ENCODE data around the gene FRMPD1.

Gene FRMPD1

GRCh38 chr9:37626708-37627292, 24.0 kb upstream of the FRMPD1 start:
- Histone ChIP-seq H3K9ac (ENCODE audit: low read depth in 1 of 2, low read length in 2 of 2) (no peak overlapping the region), H3K9me3 (ENCODE audit: control insufficient read depth in 1 of 2, low read length in 2 of 2) (no peaks in the 10 kb centered on the region), H3K4me3 (ENCODE audit: low read depth in 1 of 2, low read length in 2 of 2) (no peak overlapping the region), H3K27me3 (ENCODE audit: control insufficient read depth in 1 of 2, insufficient read depth in 2 of 2, low read length in 2 of 2) (no peaks in the 10 kb centered on the region), H3K36me3 (ENCODE audit: control insufficient read depth in 1 of 2, insufficient read depth in 2 of 2, low read length in 2 of 2) (no peaks in the 10 kb centered on the region), H3K4me1 (ENCODE audit: control insufficient read depth in 1 of 2, insufficient read depth in 2 of 2, low read length in 2 of 2) (no peaks in the 10 kb centered on the region), H3K27ac (ENCODE audit: low read depth, low read length) (no peak overlapping the region)

GRCh38 chr9:37632479-37632878, 18.3 kb upstream of the FRMPD1 start:
- no peak overlapping the region for H3K27ac ChIP-seq (ENCODE audit: low read depth, low read length)
- no peaks in the 10 kb centered on the region for H3K9me3 ChIP-seq (ENCODE audit: control insufficient read depth in 1 of 2, low read length in 2 of 2)
- no peaks in the 10 kb centered on the region for H3K36me3 ChIP-seq (ENCODE audit: control insufficient read depth in 1 of 2, insufficient read depth in 2 of 2, low read length in 2 of 2)
- no peak overlapping the region for H3K4me3 ChIP-seq (ENCODE audit: low read depth in 1 of 2, low read length in 2 of 2)
- H3K27me3 ChIP-seq (ENCODE audit: control insufficient read depth in 1 of 2, insufficient read depth in 2 of 2, low read length in 2 of 2), result no peaks in the 10 kb centered on the region
- H3K9ac ChIP-seq (ENCODE audit: low read depth in 1 of 2, low read length in 2 of 2), result no peak overlapping the region
- no peaks in the 10 kb centered on the region for H3K4me1 ChIP-seq (ENCODE audit: control insufficient read depth in 1 of 2, insufficient read depth in 2 of 2, low read length in 2 of 2)

GRCh38 chr9:37635808-37636207, 14.9 kb upstream of the FRMPD1 start:
- Histone ChIP-seq H3K36me3 (ENCODE audit: control insufficient read depth in 1 of 2, insufficient read depth in 2 of 2, low read length in 2 of 2) (no peaks in the 10 kb centered on the region), H3K27me3 (ENCODE audit: control insufficient read depth in 1 of 2, insufficient read depth in 2 of 2, low read length in 2 of 2) (no peaks in the 10 kb centered on the region), H3K9me3 (ENCODE audit: control insufficient read depth in 1 of 2, low read length in 2 of 2) (no peaks in the 10 kb centered on the region), H3K27ac (ENCODE audit: low read depth, low read length) (no peak overlapping the region), H3K4me3 (ENCODE audit: low read depth in 1 of 2, low read length in 2 of 2) (no peak overlapping the region), H3K9ac (ENCODE audit: low read depth in 1 of 2, low read length in 2 of 2) (no peak overlapping the region), H3K4me1 (ENCODE audit: control insufficient read depth in 1 of 2, insufficient read depth in 2 of 2, low read length in 2 of 2) (no peaks in the 10 kb centered on the region)

GRCh38 chr9:37636511-37637448, 14.0 kb upstream of the FRMPD1 start:
- Histone ChIP-seq H3K4me3 (ENCODE audit: low read depth in 1 of 2, low read length in 2 of 2) (no peak overlapping the region), H3K4me1 (ENCODE audit: control insufficient read depth in 1 of 2, insufficient read depth in 2 of 2, low read length in 2 of 2) (no peaks in the 10 kb centered on the region), H3K36me3 (ENCODE audit: control insufficient read depth in 1 of 2, insufficient read depth in 2 of 2, low read length in 2 of 2) (no peaks in the 10 kb centered on the region), H3K27me3 (ENCODE audit: control insufficient read depth in 1 of 2, insufficient read depth in 2 of 2, low read length in 2 of 2) (peaks cover under 1 to 1% of the 10 kb centered on the region in 2 donors), H3K27ac (ENCODE audit: low read depth, low read length) (no peak overlapping the region), H3K9me3 (ENCODE audit: control insufficient read depth in 1 of 2, low read length in 2 of 2) (no peaks in the 10 kb centered on the region), H3K9ac (ENCODE audit: low read depth in 1 of 2, low read length in 2 of 2) (no peak overlapping the region)

GRCh38 chr9:37639109-37639762, 11.5 kb upstream of the FRMPD1 start:
- Histone ChIP-seq H3K27me3 (ENCODE audit: control insufficient read depth in 1 of 2, insufficient read depth in 2 of 2, low read length in 2 of 2) (peaks cover 4 to 5% of the 10 kb centered on the region in 2 donors), H3K9ac (ENCODE audit: low read depth in 1 of 2, low read length in 2 of 2) (no peak overlapping the region), H3K9me3 (ENCODE audit: control insufficient read depth in 1 of 2, low read length in 2 of 2) (no peaks in the 10 kb centered on the region), H3K4me1 (ENCODE audit: control insufficient read depth in 1 of 2, insufficient read depth in 2 of 2, low read length in 2 of 2) (no peaks in the 10 kb centered on the region), H3K27ac (ENCODE audit: low read depth, low read length) (no peak overlapping the region), H3K4me3 (ENCODE audit: low read depth in 1 of 2, low read length in 2 of 2) (no peak overlapping the region), H3K36me3 (ENCODE audit: control insufficient read depth in 1 of 2, insufficient read depth in 2 of 2, low read length in 2 of 2) (no peaks in the 10 kb centered on the region)

GRCh38 chr9:37639841-37640240, 10.9 kb upstream of the FRMPD1 start:
- Histone ChIP-seq H3K4me1 (ENCODE audit: control insufficient read depth in 1 of 2, insufficient read depth in 2 of 2, low read length in 2 of 2) (no peaks in the 10 kb centered on the region), H3K9me3 (ENCODE audit: control insufficient read depth in 1 of 2, low read length in 2 of 2) (no peaks in the 10 kb centered on the region), H3K4me3 (ENCODE audit: low read depth in 1 of 2, low read length in 2 of 2) (no peak overlapping the region), H3K27me3 (ENCODE audit: control insufficient read depth in 1 of 2, insufficient read depth in 2 of 2, low read length in 2 of 2) (peaks cover 5 to 8% of the 10 kb centered on the region in 2 donors), H3K9ac (ENCODE audit: low read depth in 1 of 2, low read length in 2 of 2) (no peak overlapping the region), H3K36me3 (ENCODE audit: control insufficient read depth in 1 of 2, insufficient read depth in 2 of 2, low read length in 2 of 2) (no peaks in the 10 kb centered on the region), H3K27ac (ENCODE audit: low read depth, low read length) (no peak overlapping the region)

GRCh38 chr9:37640246-37640645, 10.5 kb upstream of the FRMPD1 start:
- no peaks in the 10 kb centered on the region for H3K9me3 ChIP-seq (ENCODE audit: control insufficient read depth in 1 of 2, low read length in 2 of 2)

GRCh38 chr9:37641331-37641730, 9.4 kb upstream of the FRMPD1 start:
- H3K9ac ChIP-seq (ENCODE audit: low read depth in 1 of 2, low read length in 2 of 2), result no peak overlapping the region
- no peak overlapping the region for H3K27ac ChIP-seq (ENCODE audit: low read depth, low read length)
- H3K4me1 ChIP-seq (ENCODE audit: control insufficient read depth in 1 of 2, insufficient read depth in 2 of 2, low read length in 2 of 2), result no peaks in the 10 kb centered on the region
- no peak overlapping the region for H3K4me3 ChIP-seq (ENCODE audit: low read depth in 1 of 2, low read length in 2 of 2)
- peaks cover 12 to 15% of the 10 kb centered on the region in 2 donors for H3K27me3 ChIP-seq (ENCODE audit: control insufficient read depth in 1 of 2, insufficient read depth in 2 of 2, low read length in 2 of 2)
- H3K9me3 ChIP-seq (ENCODE audit: control insufficient read depth in 1 of 2, low read length in 2 of 2), result no peaks in the 10 kb centered on the region
- no peaks in the 10 kb centered on the region for H3K36me3 ChIP-seq (ENCODE audit: control insufficient read depth in 1 of 2, insufficient read depth in 2 of 2, low read length in 2 of 2)

More at GRCh38 chr9:37640246-37640645, 10.5 kb upstream of the FRMPD1 start:
- peaks cover 5 to 11% of the 10 kb centered on the region in 2 donors for H3K27me3 ChIP-seq (ENCODE audit: control insufficient read depth in 1 of 2, insufficient read depth in 2 of 2, low read length in 2 of 2)
- H3K27ac ChIP-seq (ENCODE audit: low read depth, low read length), result no peak overlapping the region
- H3K4me3 ChIP-seq (ENCODE audit: low read depth in 1 of 2, low read length in 2 of 2), result no peak overlapping the region
- no peaks in the 10 kb centered on the region for H3K36me3 ChIP-seq (ENCODE audit: control insufficient read depth in 1 of 2, insufficient read depth in 2 of 2, low read length in 2 of 2)
- no peaks in the 10 kb centered on the region for H3K4me1 ChIP-seq (ENCODE audit: control insufficient read depth in 1 of 2, insufficient read depth in 2 of 2, low read length in 2 of 2)
- no peak overlapping the region for H3K9ac ChIP-seq (ENCODE audit: low read depth in 1 of 2, low read length in 2 of 2)

GRCh38 chr9:37643214-37643613, 7.5 kb upstream of the FRMPD1 start:
- Histone ChIP-seq H3K4me1 (ENCODE audit: control insufficient read depth in 1 of 2, insufficient read depth in 2 of 2, low read length in 2 of 2) (no peaks in the 10 kb centered on the region), H3K9me3 (ENCODE audit: control insufficient read depth in 1 of 2, low read length in 2 of 2) (no peaks in the 10 kb centered on the region), H3K4me3 (ENCODE audit: low read depth in 1 of 2, low read length in 2 of 2) (no peak overlapping the region), H3K27ac (ENCODE audit: low read depth, low read length) (no peak overlapping the region), H3K9ac (ENCODE audit: low read depth in 1 of 2, low read length in 2 of 2) (no peak overlapping the region), H3K36me3 (ENCODE audit: control insufficient read depth in 1 of 2, insufficient read depth in 2 of 2, low read length in 2 of 2) (no peaks in the 10 kb centered on the region), H3K27me3 (ENCODE audit: control insufficient read depth in 1 of 2, insufficient read depth in 2 of 2, low read length in 2 of 2) (peaks cover 12 to 21% of the 10 kb centered on the region in 2 donors)

- no peak overlapping the region for H3K9ac ChIP-seq (ENCODE audit: low read depth in 1 of 2, low read length in 2 of 2)
- H3K4me3 ChIP-seq (ENCODE audit: low read depth in 1 of 2, low read length in 2 of 2), result no peak overlapping the region
- peaks cover 0 to 1% of the 10 kb centered on the region in 2 donors for H3K4me1 ChIP-seq (ENCODE audit: control insufficient read depth in 1 of 2, insufficient read depth in 2 of 2, low read length in 2 of 2)
- no peaks in the 10 kb centered on the region for H3K36me3 ChIP-seq (ENCODE audit: control insufficient read depth in 1 of 2, insufficient read depth in 2 of 2, low read length in 2 of 2)
- H3K27me3 ChIP-seq (ENCODE audit: control insufficient read depth in 1 of 2, insufficient read depth in 2 of 2, low read length in 2 of 2), result peaks cover 14 to 21% of the 10 kb centered on the region in 2 donors
- no peaks in the 10 kb centered on the region for H3K9me3 ChIP-seq (ENCODE audit: control insufficient read depth in 1 of 2, low read length in 2 of 2)
- no peak overlapping the region for H3K27ac ChIP-seq (ENCODE audit: low read depth, low read length)
Observed at GRCh38 chr9:37645903-37646506, 4.7 kb upstream of the FRMPD1 start.

Data from duodenal mucosa (tissue), 2 donors.